Panc1 (cell line): ENCODE data around the gene SART1. TPM values are rescaled to one million over a fixed set of nuclear protein-coding genes. Genes with fewer than 3 reads are reported as not detected.

Experiments used
- ATAC-seq: fragments of 200-7000 bp; cut with Tn5 transposase; 2 replicates; pipeline ENCODE4 v1.9.1; 2020; ENCODE audit warnings: mild to moderate bottlenecking, moderate library complexity
- BruUV-seq: library from RNA; stranded (reverse); fragments of 400-500 nt; replicated peaks from 2 replicates; lab custom pipeline; 2021; lab: Mats Ljungman, UMichigan
- CTCF ChIA-PET: fragments of 300-600 bp; sonication (Branson Sonifier 250); formaldehyde crosslinking; loops from one replicate; lab custom pipeline; 2022; ENCODE audit warnings: antibody characterized with exemption; lab: Charles Lee
- POLR2A ChIA-PET: fragments of 300-600 bp; sonication (Branson Sonifier 250); formaldehyde crosslinking; loops from one replicate; lab custom pipeline; 2022; ENCODE audit warnings: antibody characterized with exemption; lab: Charles Lee
- DNase-seq: peaks from one replicate; pipeline ENCODE4 v3.0.0-alpha.2; 2010; ENCODE audit warnings: low read depth, low spot score
- H3K27ac ChIP-seq: 2 replicates; pipeline ENCODE4 v1.5.1; 2011; ENCODE audit warnings: mild to moderate bottlenecking, low read length, inconsistent platforms
- H3K27me3 ChIP-seq: fragments of 200-500 bp; sonication (Bioruptor generic); 2 replicates; pipeline ENCODE4 v1.6.0; 2014; ENCODE audit warnings: low read length, inconsistent platforms; ENCODE audit not compliant: control insufficient read depth, insufficient read depth
- H3K36me3 ChIP-seq: fragments of 200-500 bp; sonication (Bioruptor generic); 2 replicates; pipeline ENCODE4 v1.5.1; 2014; ENCODE audit warnings: inconsistent platforms, mild to moderate bottlenecking, low read length, moderate library complexity; ENCODE audit not compliant: control insufficient read depth, insufficient read depth
- H3K4me1 ChIP-seq: 2 replicates; pipeline ENCODE4 v1.5.1; 2011; ENCODE audit warnings: inconsistent platforms, mild to moderate bottlenecking, low read length, moderate library complexity; ENCODE audit not compliant: control insufficient read depth, insufficient read depth
- H3K4me3 ChIP-seq, 2 experiments: 2 replicates each; pipeline ENCODE4 v1.5.1; 2011 to 2012; ENCODE audit warnings: low read depth in 2 of 2, low read length in 2 of 2, mild to moderate bottlenecking in 2 of 2, inconsistent platforms in 1 of 2, moderate library complexity in 1 of 2
- H3K9me3 ChIP-seq: fragments of 200-500 bp; sonication (Bioruptor generic); 2 replicates; pipeline ENCODE4 v1.5.1; 2014; ENCODE audit warnings: low read depth, mild to moderate bottlenecking, inconsistent platforms, low read length, moderate library complexity; ENCODE audit not compliant: control insufficient read depth, insufficient read depth
- POLR2AphosphoS5 ChIP-seq: IDR thresholded peaks from 2 replicates; pipeline ENCODE4 v1.6.1; 2012; ENCODE audit warnings: mild to moderate bottlenecking, low read depth, low read length, moderate library complexity
- REST ChIP-seq, 2 experiments: IDR thresholded peaks; 2 replicates each; pipeline ENCODE4 v1.6.1; 2011 to 2012; ENCODE audit warnings: low read depth in 2 of 2, control low read depth in 1 of 2, low read length in 1 of 2, mild to moderate bottlenecking in 1 of 2, moderate library complexity in 1 of 2; ENCODE audit not compliant: insufficient read depth in 1 of 2
- SIN3A ChIP-seq: IDR thresholded peaks from 2 replicates; pipeline ENCODE4 v1.6.1; 2012; ENCODE audit warnings: low read depth, mild to moderate bottlenecking, low read length, moderate library complexity, borderline replicate concordance; ENCODE audit not compliant: insufficient read depth
- TCF7L2 ChIP-seq: IDR thresholded peaks from 2 replicates; pipeline ENCODE4 v1.6.1; 2011; ENCODE audit warnings: mild to moderate bottlenecking, low read depth, low read length, inconsistent platforms
- in situ Hi-C: cut with HindIII; loops from 2 replicates; pipeline ENCODE4 v1.10.0; 2016; ENCODE audit warnings: low sequenced_read_pairs, low pct_unique_long_range_greater_than_20kb
- intact Hi-C: fragments of 100-400 bp; cut with micrococcal nuclease; formaldehyde crosslinking; loops from one replicate; pipeline ENCODE4 v1.10.0; 2022; ENCODE audit not compliant: unreplicated experiment
- total RNA-seq: library from RNA; stranded (reverse); gene quantifications from one replicate; pipeline ENCODE4 v1.2.1, GENCODE V29; 2021; ENCODE audit not compliant: unreplicated experiment
- TF ChIP-seq, protein P1 (sequence below): fragments of 450-650 bp; IDR thresholded peaks from 2 replicates; pipeline ENCODE4 v1.5.1; 2017; ENCODE audit warnings: mild to moderate bottlenecking

SART1 gene
- total RNA-seq, 1 experiment from 2014 or later: 76.4 TPM

DNA sequence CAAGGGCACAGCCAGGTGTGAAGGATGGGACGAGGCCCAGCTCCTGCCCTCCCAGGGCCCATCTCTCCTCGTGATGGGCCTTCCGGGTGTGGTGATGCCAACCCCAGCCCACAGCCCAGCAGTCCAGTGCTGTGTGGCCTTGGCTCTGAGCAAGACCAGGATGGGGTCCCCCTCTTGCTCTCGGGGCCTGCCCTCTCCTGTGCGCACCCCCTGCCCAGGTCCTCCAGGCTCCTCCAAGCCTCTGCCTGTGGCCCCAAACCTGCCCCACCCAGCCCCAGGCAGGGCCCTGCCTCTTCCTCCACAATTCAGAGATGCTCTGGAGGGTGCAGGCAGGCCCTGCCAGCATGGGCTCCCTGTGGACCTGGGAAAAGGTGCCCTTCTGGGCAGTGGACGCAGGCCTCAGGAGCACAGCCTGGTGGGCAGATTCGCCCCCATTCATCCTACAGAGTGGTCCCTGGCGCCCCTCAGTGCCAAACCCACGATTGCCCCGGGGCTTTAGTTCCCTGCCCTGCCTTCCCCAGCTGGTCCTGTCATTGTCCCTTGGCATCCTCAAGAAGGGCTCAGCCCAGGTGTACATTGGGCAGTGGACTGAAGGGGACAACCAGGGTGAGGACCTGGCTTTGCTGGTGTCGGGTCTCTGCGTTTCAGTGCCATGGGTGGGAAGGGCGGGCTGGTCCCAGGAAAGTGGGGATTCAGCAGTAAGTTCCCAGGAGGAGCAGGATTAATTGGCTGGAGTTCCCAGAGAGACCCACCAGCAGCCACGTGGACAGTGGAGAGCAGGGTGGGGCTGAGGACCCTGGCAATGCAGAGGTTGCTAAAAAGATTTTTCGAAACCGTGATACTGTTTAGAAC lies 20.7 kb downstream of the SART1 start:
- TF ChIP-seq TCF7L2 (no peak), SIN3A (no peak), POLR2AphosphoS5 (no peak), REST (IDR thresholded peaks at IDR 0.05; ENCODE audit: insufficient read depth in 1 of 2, low read depth in 2 of 2, low read length in 1 of 2) (0 out of 4 replicates have a peak, but pooled peaks of 1 of the 2 experiments have one; percentile 29)
- CTCF ChIA-PET: interaction anchor here (1.8 kb wide), 1 partner anchor 93 kb away, joined by 10 read pairs; the partner anchor contains the start of gene FIBP
- intact Hi-C loops: no loop called here
- DNase-seq (no peak), ATAC-seq (peak; percentile 24)
- no peak overlapping the region for H3K4me3 ChIP-seq
- H3K4me1 ChIP-seq: no peaks in the 10 kb centered on the region
- no TSS peak for BruUV-seq
- peaks cover 2% of the 10 kb centered on the region; the same call in 1 of the 2 replicates for H3K36me3 ChIP-seq
- in situ Hi-C loops: no loop called here
- POLR2A ChIA-PET: no interaction called here
- H3K9me3 ChIP-seq: no peaks in the 10 kb centered on the region
- no peaks in the 10 kb centered on the region for H3K27me3 ChIP-seq
- H3K27ac ChIP-seq: no peak overlapping the region

DNA sequence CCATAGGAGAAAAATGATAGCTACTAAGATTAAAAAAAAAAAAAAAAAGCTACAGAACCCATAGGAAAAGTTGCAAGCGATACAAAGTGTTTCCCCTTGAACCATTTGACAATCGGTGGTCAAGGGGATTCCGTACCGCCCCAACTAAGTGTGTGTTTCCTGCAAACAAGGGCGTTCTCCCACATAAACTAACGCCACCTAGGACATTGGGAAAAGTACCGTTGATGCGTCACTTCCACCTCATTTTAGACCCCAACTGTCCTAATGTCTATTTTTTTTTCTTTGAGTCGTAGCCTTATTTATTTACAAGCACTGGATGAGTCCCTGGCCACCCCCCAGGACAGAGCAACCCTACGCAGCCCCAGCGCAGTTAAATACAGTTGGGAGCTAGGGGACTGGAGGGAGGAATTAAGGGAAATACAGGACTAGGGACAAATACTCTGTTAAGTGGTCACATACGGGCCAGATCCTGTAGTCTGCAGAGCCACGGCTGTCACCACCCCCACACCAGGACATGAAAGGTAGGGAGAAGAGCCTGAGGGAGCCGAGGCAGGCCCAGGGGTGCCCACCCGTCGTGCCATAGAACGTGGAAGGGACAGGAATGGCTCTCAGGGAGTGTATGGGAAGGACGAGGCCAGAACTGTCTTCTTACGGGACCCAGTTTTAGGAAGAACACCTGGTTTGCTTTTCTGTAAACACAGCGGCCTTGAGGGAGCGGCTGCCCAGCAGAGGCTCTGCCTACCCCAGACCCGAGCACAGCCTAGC lies 21.5 kb downstream of the SART1 start:
- intact Hi-C loops: no loop called here
- H3K27me3 ChIP-seq: no peaks in the 10 kb centered on the region
- ATAC-seq: no peak
- no peak overlapping the region for H3K4me3 ChIP-seq
- CTCF ChIA-PET: interaction anchor here (1.8 kb wide), 1 partner anchor 94 kb away, joined by 10 read pairs; the partner anchor contains the start of gene FIBP
- peaks cover 2% of the 10 kb centered on the region; the same call in 1 of the 2 replicates for H3K36me3 ChIP-seq
- POLR2A ChIA-PET: no interaction called here
- H3K4me1 ChIP-seq: no peaks in the 10 kb centered on the region
- in situ Hi-C loops: no loop called here
- no peak overlapping the region for H3K27ac ChIP-seq
- DNase-seq: no peak
- TF ChIP-seq SIN3A: no peak
- TF ChIP-seq, protein P1, sequence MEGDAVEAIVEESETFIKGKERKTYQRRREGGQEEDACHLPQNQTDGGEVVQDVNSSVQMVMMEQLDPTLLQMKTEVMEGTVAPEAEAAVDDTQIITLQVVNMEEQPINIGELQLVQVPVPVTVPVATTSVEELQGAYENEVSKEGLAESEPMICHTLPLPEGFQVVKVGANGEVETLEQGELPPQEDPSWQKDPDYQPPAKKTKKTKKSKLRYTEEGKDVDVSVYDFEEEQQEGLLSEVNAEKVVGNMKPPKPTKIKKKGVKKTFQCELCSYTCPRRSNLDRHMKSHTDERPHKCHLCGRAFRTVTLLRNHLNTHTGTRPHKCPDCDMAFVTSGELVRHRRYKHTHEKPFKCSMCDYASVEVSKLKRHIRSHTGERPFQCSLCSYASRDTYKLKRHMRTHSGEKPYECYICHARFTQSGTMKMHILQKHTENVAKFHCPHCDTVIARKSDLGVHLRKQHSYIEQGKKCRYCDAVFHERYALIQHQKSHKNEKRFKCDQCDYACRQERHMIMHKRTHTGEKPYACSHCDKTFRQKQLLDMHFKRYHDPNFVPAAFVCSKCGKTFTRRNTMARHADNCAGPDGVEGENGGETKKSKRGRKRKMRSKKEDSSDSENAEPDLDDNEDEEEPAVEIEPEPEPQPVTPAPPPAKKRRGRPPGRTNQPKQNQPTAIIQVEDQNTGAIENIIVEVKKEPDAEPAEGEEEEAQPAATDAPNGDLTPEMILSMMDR: no peak
- TF ChIP-seq TCF7L2: no peak
- no peak for TF ChIP-seq POLR2AphosphoS5
- no peak for TF ChIP-seq REST (IDR thresholded peaks at IDR 0.05; ENCODE audit: insufficient read depth in 1 of 2, low read depth in 2 of 2, low read length in 1 of 2)
- H3K9me3 ChIP-seq: no peaks in the 10 kb centered on the region
- BruUV-seq: no TSS peak
